Dedifferentiated amniotic fluid mesenchymal stem cell (primary cell): ENCODE data around the gene PCGF5.
A peak's percentile ranks its signal among the peaks of the same experiment; 100 is the strongest.
"Not testable (repeated sequence)": the region's sequence is repeated elsewhere in the genome, so short reads cannot be mapped to it uniquely, and the experiment has no call there.

ENCODE experiments used
- DNase-seq: peaks from one replicate; pipeline ENCODE4 v3.0.0-alpha.2; 2016; ENCODE audit errors: extremely low spot score

The PCGF5 gene

GRCh38 chr10:91220194-91220953, at the start of gene PCGF5:
Gene PCGF5 (plus strand): TSS chr10:91220663. CDS start chr10:91222872, 2,209 bp downstream.
- DNase-seq, result peak; percentile 74

GRCh38 chr10:91171485-91171884, 49.0 kb upstream of the PCGF5 start:
- DNase-seq, result no peak

GRCh38 chr10:91172348-91172747, 48.1 kb upstream of the PCGF5 start:
- no peak for DNase-seq

GRCh38 chr10:91185239-91185875, 35.1 kb upstream of the PCGF5 start:
- peak; percentile 55 for DNase-seq

GRCh38 chr10:91187156-91187555, 33.3 kb upstream of the PCGF5 start:
- no peak for DNase-seq

DNA sequence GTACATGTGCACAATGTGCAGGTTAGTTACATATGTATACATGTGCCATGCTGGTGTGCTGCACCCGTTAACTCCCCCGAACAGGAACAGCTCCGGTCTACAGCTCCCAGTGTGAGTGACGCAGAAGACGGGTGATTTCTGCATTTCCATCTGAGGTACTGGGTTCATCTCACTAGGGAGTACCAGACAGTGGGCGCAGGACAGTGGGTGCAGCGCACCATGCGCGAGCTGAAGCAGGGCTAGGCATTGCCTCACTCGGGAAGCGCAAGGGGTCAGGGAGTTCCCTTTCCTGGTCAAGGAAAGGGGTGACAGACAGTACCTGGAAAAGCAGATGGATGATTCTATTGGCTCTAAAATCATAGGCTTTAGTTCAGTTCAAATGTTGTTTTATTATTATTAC, 32.5 kb upstream of the PCGF5 start:
- not testable (repeated sequence) for DNase-seq

DNA sequence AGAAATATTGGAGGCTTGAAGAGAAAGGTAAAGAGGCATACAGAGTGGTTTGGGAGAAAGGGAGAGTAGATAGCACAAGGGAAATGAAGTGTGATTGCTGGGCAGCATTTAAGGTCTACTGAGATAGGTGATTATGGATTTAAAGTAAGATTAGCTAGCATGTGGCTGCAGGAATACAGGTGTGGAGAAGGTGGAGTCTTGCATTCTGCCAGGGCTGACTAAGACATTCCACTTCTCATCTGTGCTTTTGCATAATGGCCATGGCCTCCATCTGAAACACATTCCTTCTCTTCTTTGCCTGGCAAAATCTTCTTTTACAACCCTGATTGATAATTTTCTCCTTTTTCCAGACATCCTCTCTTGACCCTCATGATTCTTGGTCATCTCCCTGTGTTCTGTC, 31.6 kb upstream of the PCGF5 start:
- no peak for DNase-seq

- no peak for DNase-seq
Observed at GRCh38 chr10:91190388-91190870, 30.0 kb upstream of the PCGF5 start.

- DNase-seq, result peak; percentile 40
Observed at GRCh38 chr10:91190876-91191583, 29.4 kb upstream of the PCGF5 start.

DNA sequence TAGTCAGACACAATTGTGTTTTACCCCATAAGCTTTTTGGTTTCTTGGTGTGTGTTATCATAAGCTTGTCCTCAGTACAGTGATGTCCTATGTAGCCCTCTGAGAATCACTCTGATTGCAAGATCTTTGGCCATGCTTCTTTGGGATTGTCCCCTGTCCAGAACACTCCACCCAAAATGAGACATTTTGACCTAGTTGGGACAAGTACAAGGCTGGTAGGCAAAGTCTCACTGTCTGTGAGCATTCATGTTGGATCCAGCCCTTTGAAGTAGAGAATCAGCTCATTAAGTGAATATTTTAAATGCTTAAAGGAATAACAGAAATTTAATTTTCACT, 28.9 kb upstream of the PCGF5 start:
- DNase-seq, result no peak

GRCh38 chr10:91194497-91195179, 25.8 kb upstream of the PCGF5 start:
- DNase-seq, result no peak

GRCh38 chr10:91196268-91197048, 24.0 kb upstream of the PCGF5 start:
- no peak for DNase-seq

- no peak for DNase-seq
Observed at GRCh38 chr10:91197127-91197526, 23.3 kb upstream of the PCGF5 start.

GRCh38 chr10:91198781-91199180, 21.7 kb upstream of the PCGF5 start:
- peak; percentile 94 for DNase-seq

- DNase-seq, result no peak
Observed at GRCh38 chr10:91200314-91201212, 19.9 kb upstream of the PCGF5 start.

DNA sequence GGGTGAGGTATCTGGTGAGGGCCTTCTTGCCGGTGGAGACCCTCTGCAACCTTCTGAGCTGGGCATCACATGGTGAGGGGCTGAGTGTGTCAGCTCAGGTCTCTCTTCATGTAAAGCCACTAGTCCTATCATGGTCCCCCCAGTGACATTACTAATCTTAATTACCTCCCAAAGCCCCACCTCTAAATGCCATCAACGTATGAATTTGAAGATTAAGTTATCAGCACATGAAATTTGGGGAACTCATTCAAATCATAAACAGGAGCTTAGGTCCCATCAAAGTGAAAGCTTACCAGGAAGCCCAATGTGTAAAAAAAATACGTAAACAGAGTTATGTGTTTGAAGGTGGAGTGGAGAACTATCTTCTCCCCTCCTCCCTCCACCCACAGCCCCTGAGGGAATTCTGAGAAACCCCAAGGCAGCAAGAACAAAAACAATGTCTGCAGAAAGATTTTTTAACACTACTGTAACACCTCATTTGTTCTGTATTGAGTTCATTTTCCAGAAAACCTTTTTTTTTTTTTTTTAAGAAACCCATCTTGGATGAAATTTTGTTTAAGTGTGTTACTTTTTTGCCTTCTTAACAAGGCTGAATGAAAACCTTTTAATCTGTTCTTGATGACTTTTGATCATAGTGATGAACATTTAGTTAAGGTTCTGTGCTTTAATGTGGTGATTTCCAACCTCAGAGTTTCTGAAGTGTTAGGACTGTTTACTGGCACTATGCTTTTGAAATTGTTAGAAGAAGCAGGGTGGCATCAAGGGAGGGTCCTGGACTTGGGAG, 19.1 kb upstream of the PCGF5 start:
- no peak for DNase-seq

DNA sequence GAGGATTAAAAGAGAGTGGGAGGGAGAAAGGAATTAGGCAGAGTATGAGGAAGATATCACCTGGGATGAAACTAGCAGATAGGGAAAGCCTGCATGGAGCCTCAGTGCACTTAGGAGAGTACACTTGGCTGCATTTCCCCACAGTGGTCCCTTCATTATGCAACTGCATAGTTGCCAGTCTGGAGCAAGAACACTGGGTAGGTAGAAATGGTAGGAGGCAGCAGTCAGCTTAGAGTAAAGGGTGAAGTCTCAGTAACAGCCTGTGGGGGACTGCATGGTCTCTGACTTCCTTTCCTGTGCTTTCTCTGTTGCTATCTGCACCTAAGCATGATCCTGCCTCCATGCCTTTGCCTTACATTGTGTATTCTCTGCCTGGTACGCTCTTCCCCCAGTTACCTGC, 14.0 kb upstream of the PCGF5 start:
- no peak for DNase-seq

GRCh38 chr10:91206837-91207474, 13.5 kb upstream of the PCGF5 start:
- no peak for DNase-seq

GRCh38 chr10:91208642-91209041, 11.8 kb upstream of the PCGF5 start:
- no peak for DNase-seq
